SKM-1 (cell line): ENCODE measurements around the gene ST3GAL3.

Experiments used
- DNase-seq: peaks from one replicate; lab custom pipeline; 2025; ENCODE audit not compliant: unreplicated experiment; lab: John Stamatoyannopoulos, UW

ST3GAL3 gene

DNA sequence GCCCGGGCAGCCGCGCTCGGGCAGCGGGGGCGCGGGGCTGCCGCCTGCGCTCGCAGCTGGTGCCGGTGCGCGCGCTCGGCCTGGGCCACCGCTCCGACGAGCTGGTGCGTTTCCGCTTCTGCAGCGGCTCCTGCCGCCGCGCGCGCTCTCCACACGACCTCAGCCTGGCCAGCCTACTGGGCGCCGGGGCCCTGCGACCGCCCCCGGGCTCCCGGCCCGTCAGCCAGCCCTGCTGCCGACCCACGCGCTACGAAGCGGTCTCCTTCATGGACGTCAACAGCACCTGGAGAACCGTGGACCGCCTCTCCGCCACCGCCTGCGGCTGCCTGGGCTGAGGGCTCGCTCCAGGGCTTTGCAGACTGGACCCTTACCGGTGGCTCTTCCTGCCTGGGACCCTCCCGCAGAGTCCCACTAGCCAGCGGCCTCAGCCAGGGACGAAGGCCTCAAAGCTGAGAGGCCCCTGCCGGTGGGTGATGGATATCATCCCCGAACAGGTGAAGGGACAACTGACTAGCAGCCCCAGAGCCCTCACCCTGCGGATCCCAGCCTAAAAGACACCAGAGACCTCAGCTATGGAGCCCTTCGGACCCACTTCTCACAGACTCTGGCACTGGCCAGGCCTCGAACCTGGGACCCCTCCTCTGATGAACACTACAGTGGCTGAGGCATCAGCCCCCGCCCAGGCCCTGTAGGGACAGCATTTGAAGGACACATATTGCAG is 229.3 kb downstream of the ST3GAL3 start:
- DNase-seq = no peak

DNA sequence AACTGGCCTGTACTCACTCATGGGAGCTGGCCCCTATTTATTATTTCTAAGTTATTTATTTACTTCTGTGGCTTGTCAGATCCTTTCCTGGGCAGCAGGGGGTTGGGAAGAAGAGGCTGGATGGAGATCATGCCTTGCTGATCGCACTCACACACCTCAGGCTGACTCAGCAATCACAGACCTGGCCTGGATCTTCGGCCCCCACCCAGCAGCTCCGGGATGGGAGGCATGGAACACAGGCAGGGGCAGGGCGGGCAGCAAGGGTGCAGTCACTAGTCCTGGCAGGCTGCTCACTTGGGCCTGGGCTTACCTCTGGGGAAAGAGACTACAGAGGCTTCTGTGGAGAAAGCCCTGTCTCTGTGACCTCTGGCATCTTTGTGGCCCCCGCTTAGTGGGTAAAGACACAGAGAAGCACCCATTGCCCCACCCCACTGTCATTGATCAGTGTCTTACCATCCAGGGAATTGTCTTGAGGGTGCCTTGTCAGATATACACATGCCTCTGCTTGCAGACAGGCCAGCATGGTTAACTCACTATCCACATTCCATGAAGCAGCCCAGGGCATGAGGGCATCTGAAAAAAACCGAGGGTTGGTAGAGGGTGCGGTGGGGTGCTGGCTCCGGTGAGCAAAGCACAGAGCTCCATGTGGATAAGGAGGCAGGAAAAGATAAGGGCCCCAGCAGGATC is 230.0 kb downstream of the ST3GAL3 start:
- no peak for DNase-seq

DNA sequence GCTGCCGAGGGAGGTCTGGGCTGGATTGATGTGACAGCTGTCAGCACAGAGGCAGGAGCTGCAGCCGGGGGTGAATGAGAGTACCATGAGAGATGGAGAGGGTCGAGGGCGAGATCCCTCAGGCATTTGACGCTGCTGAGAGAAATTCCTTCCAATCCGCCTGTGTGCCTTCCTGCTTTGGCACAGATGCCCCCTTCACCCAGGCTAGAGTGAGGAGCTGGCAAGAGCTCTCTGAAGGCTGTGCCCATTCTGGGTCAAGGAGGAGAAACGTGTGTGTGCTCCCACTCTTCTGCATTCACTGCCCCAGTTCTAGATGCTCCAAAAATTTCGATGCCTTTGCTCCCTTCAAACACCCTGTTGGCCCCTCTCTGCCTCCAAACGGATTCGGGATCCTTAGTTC is 231.0 kb downstream of the ST3GAL3 start:
- DNase-seq = no peak

DNA sequence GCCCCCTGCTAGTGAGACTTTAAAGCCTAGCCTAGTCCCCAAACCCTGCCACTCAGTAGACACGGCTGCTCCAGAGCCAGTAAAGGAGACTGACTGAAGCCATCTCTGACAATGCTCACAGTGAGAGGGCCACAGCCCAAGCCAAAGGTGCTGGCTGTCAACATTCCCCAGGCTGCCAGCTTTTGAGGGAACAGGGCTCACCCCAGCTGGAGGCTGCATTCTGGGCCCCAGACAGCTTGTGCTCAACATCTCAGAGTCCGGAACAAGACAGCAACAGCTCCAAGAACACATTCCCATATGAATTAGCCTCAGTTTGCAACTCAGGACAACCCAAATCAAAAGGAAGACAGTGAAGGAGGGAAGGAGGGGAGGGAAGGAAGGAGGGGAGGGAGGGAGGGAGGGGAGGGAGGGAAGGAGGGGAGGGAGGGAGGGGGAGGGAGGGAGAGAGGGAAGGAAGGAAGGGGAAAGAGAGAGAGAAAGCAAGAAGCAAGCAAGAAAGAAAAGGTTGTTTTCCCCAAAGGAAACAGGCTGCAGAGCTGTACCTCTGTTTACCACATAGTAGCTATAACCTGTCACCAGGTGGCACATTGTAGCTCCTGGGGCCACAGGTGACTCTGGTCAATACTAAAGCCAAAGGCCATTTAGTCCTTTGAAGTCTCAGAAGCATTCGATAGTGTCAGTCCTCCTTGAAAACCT is 231.7 kb downstream of the ST3GAL3 start:
- DNase-seq = no peak

DNA sequence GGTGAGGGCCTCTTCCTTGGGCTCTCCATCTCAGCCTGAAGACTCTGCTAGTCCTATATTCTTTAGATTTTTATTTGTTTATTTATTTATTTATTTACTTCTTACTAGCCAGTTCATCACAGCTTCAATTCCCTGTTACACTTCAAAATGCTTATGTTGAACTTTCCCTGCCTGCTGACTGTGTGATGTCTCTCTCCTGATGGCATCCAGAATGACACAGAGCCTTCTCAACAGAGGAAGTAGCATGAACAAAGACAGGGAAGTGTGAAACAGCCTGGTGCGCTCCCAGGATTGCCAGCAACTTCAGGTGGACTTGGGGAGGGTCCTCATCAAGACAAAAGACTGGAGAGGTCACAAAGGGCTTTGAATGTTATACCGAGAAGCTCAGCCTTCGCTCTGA is 235.1 kb downstream of the ST3GAL3 start:
- no peak for DNase-seq

DNA sequence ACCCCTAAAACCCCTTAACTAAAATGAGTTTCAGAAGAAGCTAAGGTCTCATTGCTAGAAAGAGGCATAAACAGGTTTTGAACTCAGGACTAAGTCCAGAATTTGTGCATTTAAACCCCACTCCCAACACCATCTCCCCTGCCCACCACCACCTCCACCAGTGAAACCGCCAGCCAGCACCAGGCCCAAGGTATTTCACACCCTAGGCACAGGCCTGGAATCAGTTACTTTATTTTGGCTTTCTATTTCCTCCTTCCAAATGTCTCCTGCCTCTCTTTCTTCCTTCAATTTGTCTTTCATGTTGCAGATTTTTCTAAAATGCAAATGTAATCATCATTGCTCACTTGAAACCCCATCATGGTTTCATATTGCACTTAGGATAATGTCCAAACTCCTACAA is 237.5 kb downstream of the ST3GAL3 start:
- no peak for DNase-seq

DNA sequence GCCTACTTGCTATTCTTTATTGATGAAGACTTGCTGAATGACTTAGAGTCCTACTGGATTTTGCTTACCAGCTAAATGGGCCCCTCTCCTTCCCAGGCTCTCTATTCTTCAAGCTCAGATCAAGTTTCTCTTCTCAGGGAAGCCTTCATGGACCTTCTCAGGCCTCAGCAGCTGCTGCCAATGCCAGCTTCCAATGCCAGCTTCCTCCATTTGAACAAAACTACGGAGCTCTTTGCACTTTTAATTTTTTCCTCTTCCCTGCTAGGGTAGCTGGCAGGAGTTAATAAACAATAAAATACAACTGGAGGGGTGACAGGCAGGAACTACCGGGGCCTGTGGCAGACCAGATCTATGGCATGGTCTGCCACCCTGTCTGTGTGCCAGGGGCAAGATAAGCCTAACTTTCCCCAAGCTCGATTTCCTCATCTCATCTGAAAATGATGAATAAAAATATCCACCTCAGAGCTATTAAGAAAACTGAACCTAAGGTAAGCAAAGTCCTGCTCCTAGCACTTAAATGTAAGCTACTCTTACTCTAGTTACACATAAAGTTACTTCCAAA is 238.4 kb downstream of the ST3GAL3 start:
- no peak for DNase-seq

DNA sequence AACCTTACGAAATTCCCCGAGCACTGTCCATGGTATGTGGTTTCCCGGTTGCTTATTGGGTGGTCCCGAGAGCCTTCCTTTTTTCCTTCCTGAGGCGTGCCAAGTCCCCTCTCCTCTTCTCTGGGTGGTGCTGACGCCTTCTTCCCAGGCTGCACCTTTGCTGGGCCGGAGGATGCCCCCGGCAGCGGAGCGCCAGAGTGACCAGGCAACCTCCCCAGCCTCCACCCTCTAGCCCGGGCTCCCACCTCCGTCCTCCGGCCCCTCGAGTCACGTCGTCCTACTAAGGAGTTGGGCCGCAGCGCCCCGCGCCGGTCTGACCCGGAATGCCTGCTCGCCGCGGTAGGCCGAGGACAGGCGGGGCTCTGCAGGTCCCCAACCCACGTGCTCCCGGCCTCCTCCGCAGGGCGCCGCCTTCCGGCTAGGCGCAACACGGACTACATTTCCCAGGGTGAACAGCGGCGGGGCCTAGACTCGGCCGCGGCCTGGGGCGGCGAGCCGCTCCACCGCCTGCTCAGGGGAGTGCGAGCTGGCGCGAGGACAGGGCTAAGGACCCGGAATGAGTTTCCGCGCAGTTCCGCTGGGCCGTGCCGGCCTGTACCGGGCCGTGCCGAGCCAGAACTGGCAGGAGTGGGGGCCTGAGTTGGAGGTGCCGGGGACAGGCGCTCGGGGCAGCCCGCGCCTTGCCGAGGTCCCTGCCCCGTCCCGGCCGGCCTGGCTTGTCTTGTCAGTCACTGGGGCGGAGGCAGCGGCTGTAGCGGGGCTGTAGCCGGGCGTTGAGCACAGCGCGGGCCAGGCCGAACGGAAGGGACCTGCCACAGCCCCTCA is 239.1 kb downstream of the ST3GAL3 start, which contains the start of gene IPO13:
IPO13 (plus strand) TSS at position 715 of the 825 bp plus-strand sequence. CDS start 651 bp downstream, outside the sequence.
- DNase-seq = peak; percentile 90

GRCh38 chr1:43947061-43947873 is 239.9 kb downstream of the ST3GAL3 start:
- no peak for DNase-seq

DNA sequence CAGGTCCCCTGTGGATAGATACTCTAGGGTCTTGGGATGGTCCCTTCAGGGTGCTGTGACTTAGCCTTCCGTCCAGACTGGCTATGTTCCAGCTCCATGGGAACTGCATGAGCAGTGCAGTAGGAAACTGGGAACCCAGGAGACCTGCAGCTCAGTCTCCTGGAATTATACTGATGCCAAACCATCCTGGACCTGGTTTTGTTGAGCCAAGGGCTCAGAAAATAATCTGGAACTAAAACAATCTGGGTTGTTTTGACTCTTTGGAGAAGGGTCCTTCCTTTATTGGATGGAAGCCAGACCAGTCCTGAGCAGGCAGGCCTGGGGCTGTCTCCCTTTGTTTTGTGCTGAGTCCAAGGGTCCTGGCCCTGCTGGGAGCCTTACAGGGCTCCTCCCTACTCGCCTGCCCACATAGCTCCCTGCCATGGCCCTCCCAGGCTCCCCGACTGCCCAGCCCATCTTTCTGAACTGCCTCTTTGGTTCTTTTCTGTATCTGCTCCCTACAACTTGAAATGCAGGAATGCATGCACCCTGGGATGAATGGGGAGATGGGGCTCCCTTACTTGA is 240.6 kb downstream of the ST3GAL3 start:
- no peak for DNase-seq

DNA sequence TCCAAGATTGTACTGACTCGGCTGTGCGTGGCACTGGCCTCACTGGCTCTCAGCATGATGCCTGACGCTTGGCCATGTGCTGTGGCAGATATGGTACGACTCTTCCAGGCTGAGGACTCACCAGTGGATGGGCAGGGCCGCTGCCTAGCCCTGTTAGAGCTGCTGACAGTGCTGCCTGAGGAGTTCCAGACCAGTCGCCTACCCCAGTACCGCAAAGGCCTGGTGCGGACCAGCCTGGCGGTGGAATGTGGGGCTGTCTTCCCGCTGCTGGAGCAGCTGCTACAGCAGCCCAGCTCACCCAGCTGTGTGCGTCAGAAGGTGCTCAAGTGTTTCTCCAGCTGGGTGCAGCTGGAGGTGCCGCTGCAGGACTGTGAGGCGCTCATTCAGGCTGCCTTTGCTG is 242.3 kb downstream of the ST3GAL3 start:
- no peak for DNase-seq

DNA sequence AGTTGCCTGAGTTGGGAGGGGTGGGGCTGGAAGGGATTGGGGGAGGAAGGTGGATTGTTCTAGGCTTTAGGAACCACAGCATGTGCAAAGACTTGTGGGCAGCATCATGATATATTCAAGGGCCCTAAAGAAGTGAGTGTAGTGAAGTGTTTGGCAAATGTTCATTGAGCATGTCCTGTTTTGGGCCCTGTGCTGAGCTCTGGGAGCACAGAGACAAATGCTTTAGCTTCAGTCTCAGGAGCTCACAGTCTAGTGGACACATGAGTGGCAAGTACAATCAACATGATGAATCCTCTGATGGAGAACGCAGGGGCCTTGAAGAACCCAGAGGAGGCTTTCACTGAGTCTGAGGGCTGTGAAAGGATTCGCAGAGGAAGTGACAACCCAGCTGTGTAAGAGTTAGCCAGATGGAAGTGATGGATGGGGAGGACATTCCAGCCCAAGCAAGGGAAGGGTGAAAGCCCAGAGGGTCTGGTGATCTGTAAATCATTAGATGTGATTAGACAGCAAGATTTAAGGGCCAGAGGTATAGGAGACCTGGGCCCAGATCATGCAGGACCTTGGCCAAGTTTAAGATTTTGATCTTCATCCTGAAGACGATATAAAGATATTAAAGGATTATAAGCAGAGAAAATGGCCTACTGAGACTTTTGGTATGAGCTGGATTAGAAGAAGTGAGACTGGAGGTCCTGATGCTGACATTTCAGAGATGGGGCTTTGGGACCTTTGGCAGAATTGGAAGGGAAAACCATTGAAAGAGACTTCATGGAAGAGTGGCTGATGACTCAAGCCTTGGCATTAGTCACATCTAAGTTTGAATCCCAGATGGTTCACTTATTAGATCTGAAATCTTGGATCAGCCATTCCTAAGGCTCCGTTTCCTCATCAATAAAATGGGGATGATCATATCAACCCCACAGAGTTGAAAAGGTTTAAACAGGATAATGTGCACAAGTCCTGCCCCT is 244.0 kb downstream of the ST3GAL3 start:
- DNase-seq = no peak

GRCh38 chr1:43952731-43953346 is 245.5 kb downstream of the ST3GAL3 start:
- no peak for DNase-seq

DNA sequence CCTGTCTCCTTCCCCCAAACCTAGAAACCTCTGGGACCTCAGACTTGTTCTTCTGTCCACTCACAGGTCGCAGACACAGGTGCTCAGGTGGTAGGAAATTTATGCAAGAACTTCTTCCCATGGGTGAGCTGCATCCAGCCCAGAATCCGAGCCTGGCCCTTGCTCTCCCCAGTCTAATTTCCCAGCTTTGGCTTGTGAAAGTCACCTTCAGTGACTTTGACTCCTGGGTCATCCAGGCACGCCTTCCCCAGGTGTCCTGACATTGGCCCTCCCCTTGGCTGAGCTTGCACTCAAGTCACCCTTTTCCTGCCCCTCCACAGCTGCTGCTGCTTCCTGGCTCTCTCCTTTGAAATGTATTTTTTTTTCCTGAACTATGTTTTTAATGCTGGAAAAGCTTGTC is 246.0 kb downstream of the ST3GAL3 start:
- no peak for DNase-seq

DNA sequence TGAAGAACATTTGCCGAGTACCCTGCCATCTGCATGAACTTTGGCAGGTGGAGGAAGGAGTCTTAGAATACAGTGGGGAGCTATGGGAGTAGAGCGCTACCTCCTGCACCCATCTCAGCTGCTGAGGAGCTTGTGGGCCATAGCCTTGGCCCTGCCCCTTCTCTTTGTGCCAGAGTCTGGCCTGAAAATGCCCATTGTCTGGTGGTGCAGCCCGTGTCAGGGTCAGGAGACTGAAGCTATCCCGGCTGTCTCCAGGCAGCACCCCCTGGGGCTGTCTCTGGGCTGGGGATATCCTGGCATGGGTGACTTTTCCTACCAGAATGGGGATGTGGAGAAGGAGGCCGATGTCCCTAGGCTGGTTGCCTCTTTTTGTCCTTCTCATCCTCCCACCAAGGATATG is 246.7 kb downstream of the ST3GAL3 start:
- DNase-seq = no peak

DNA sequence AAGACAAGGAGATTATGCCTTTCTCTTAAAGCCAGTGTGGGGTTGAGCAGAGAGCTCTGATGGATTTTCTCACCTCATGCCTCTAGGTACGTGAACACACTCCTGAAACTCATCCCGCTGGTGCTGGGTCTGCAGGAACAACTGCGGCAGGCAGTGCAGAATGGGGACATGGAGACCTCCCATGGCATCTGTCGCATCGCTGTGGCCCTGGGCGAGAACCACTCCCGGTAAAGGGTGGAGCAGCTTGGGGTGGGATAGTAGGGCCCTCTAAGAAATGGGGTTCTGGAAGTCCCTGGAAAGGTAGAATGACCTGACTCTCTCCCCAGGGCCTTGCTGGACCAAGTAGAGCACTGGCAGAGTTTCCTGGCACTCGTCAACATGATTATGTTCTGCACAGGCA is 248.9 kb downstream of the ST3GAL3 start:
- no peak for DNase-seq

GRCh38 chr1:43957407-43958040 is 250.2 kb downstream of the ST3GAL3 start:
- DNase-seq = no peak
